Pericardium fibroblast (primary cell): ENCODE results near the gene OR4C13. TPM values are rescaled to one million over a fixed set of nuclear protein-coding genes. Genes with fewer than 3 reads are reported as not detected.

Experiments used
- total RNA-seq: library from RNA; depleted of rRNA; stranded (reverse); fragments of >200 nt; gene quantifications from 2 replicates; pipeline ENCODE4 v1.2.3, GENCODE V29; 2015

Gene OR4C13
- total RNA-seq = not detected in 2 replicates

DNA sequence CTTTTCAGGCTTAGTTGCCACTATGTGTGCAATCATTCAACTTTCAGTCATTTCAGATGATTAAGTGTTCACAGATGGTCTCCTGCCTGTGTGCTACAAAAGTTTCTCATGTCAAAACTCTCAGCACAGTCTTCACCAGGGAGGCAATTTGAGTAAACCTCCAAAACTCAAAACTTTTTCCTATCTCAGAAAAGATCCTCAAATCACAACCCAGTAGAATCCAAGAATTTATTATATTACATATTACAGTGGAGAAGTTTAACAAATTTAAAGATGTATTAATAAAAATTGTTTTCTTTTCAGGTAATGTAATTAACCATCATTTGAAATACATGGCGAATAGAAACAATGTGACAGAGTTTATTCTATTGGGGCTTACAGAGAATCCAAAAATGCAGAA, at the start of gene OR4C13:
TSS of gene OR4C13 (plus strand) at position 301 of the 400 bp plus-strand sequence. CDS start at position 333, 32 bp downstream.

DNA sequence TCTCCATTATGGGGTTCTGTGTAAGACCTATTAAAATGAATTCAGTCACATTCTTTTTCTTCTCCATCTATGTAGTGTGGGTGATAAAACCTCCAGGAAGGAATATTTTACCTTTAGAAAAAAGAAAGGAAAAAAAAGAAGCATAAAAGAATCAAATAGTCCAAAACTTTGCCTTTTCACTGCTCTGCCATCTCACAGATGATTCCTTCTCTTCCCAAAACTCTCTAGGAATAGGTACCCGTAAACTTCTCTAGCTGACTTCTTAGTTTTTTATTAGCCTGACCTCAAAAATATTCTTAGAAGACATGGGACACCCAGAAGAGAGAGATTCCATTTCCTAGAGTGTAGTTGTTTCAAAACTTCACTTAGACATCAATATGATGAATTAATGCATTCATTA, 30.2 kb downstream of the OR4C13 start, which contains the start of gene OR4C12:
TSS of gene OR4C12 (minus strand) at position 101 of the 400 bp plus-strand sequence. CDS start at position 67, 34 bp downstream.

Other genes with a start within 250 kb of the OR4C13 start
- not detected in 2 replicates for gene OR4C12, start 30.1 kb downstream of the OR4C13 start, total RNA-seq
- gene OR4C45, start 80.5 kb downstream of the OR4C13 start, total RNA-seq = not detected in 2 replicates